HepG2 (cell line): Measurements from ENCODE around the gene BMI1. TPM values are rescaled to one million over a fixed set of nuclear protein-coding genes. Genes with fewer than 3 reads are reported as not detected.

Experiments used
- ATAC-seq: fragments of 200-7000 bp; cut with Tn5 transposase; 3 replicates; pipeline ENCODE4 v1.9.1; 2020; ENCODE audit warnings: mild to moderate bottlenecking, moderate library complexity
- Bru-seq: library from RNA; stranded (reverse); fragments of 400-500 nt; gene quantifications from one replicate; lab custom pipeline; 2021; lab: Mats Ljungman, UMichigan
- BruChase-seq, 2 experiments: library from RNA; stranded (reverse); fragments of 400-500 nt; gene quantifications; one replicate each; lab custom pipeline; 2021; lab: Mats Ljungman, UMichigan
- BruUV-seq: library from RNA; stranded (reverse); fragments of 400-500 nt; replicated peaks from 2 replicates; lab custom pipeline; 2021; lab: Mats Ljungman, UMichigan
- CTCF ChIA-PET: fragments of 300-600 bp; formaldehyde crosslinking; extraction: SDS; loops from one replicate; lab custom pipeline; 2021; ENCODE audit warnings: low total read pairs, inconsistent platforms, low intra/inter-chr PET ratio; lab: Yijun Ruan, JAX
- POLR2A ChIA-PET: fragments of 350-600 bp; sonication (Branson Sonifier 250); formaldehyde crosslinking; loops from one replicate; lab custom pipeline; 2020; ENCODE audit warnings: antibody characterized with exemption, inconsistent platforms; lab: Yijun Ruan, JAX
- DNase-seq: peaks from one replicate; pipeline ENCODE4 v3.0.0-alpha.2; 2015; ENCODE audit warnings: low spot score
- FAIRE-seq: peaks from 3 replicates; lab custom pipeline; 2011; peaks lifted over from hg19 to GRCh38; lab: Jason Lieb, UNC
- H2AFZ ChIP-seq: one replicate; pipeline ENCODE4 v1.6.1; 2011; ENCODE audit warnings: low read length, inconsistent platforms
- H3K27ac ChIP-seq: fragments of 300-600 bp; 3 replicates; pipeline ENCODE4 v1.8.0; 2011; ENCODE audit warnings: mixed run types, mild to moderate bottlenecking, mixed read lengths, low read length, inconsistent platforms; ENCODE audit not compliant: insufficient read depth; ENCODE audit errors: extremely low read length
- H3K27me3 ChIP-seq, 2 experiments: fragments of 200-600 bp in 1 of 2; 2 replicates in 1 of 2; 3 replicates in 1 of 2; pipeline versions ENCODE4 v1.6.0 to v1.8.0; 2011; ENCODE audit warnings: low read length in 2 of 2, mild to moderate bottlenecking in 2 of 2, moderate library complexity in 2 of 2, inconsistent platforms in 1 of 2; ENCODE audit not compliant: insufficient read depth in 2 of 2, control insufficient read depth in 1 of 2
- H3K36me3 ChIP-seq, 2 experiments: fragments of 200-600 bp in 1 of 2; replicated peaks in 1 of 2; 2 replicates in 1 of 2; 3 replicates in 1 of 2; pipeline versions ENCODE4 v1.5.1 to v1.8.0; 2011; ENCODE audit warnings: low read length in 2 of 2, inconsistent platforms in 1 of 2; ENCODE audit not compliant: insufficient read depth in 2 of 2, control insufficient read depth in 1 of 2
- H3K4me1 ChIP-seq: 2 replicates; pipeline ENCODE4 v1.5.1; 2012; ENCODE audit warnings: low read length, inconsistent platforms; ENCODE audit not compliant: insufficient read depth
- H3K4me2 ChIP-seq: 2 replicates; pipeline ENCODE4 v1.6.0; 2011; ENCODE audit warnings: low read depth, low read length, inconsistent platforms
- H3K4me3 ChIP-seq, 3 experiments: fragments of 200-600 bp in 1 of 3; sonication (generic), shearing (Covaris generic) in 1 of 3; replicated peaks in 1 of 3; 2 replicates each; pipeline ENCODE4 v1.5.1; 2011 to 2016; ENCODE audit warnings: low read length in 3 of 3, inconsistent platforms in 2 of 3, low read depth in 2 of 3, mild to moderate bottlenecking in 2 of 3, control low read depth in 1 of 3, mixed read lengths in 1 of 3; ENCODE audit not compliant: insufficient read depth in 1 of 3
- H3K79me2 ChIP-seq: one replicate; pipeline ENCODE4 v1.6.1; 2011; ENCODE audit warnings: low read length, inconsistent platforms; ENCODE audit not compliant: insufficient read depth
- H3K9ac ChIP-seq: 2 replicates; pipeline ENCODE4 v1.6.0; 2011; ENCODE audit warnings: mild to moderate bottlenecking, low read depth, low read length, inconsistent platforms; ENCODE audit not compliant: insufficient read depth
- H3K9me3 ChIP-seq: 2 replicates; pipeline ENCODE4 v1.5.1; 2012; ENCODE audit warnings: mild to moderate bottlenecking, low read length
- H4K20me1 ChIP-seq: 2 replicates; pipeline ENCODE4 v1.6.0; 2011; ENCODE audit warnings: inconsistent platforms, mild to moderate bottlenecking, low read length, moderate library complexity; ENCODE audit not compliant: insufficient read depth
- FIP1L1 ChIP-seq: fragments of 200-400 bp; formaldehyde crosslinking; IDR thresholded peaks from 2 replicates; pipeline ENCODE4 v1.6.1; 2018; ENCODE audit warnings: low read depth, mild to moderate bottlenecking, low read length, moderate library complexity, borderline replicate concordance; ENCODE audit not compliant: insufficient read depth
- POLR2A ChIP-seq, 2 experiments: IDR thresholded peaks; 2 replicates each; pipeline ENCODE4 v1.6.1; 2011; ENCODE audit warnings: low read depth in 2 of 2, low read length in 2 of 2, mild to moderate bottlenecking in 1 of 2, moderate library complexity in 1 of 2; ENCODE audit not compliant: insufficient read depth in 1 of 2
- PPARG ChIP-seq: conservative IDR thresholded peaks from 2 replicates; pipeline ENCODE4 v1.6.1; 2016; ENCODE audit warnings: missing biosample characterization, missing genetic modification reagents
- RFXANK ChIP-seq: IDR thresholded peaks from 2 replicates; pipeline ENCODE4 v1.6.1; 2016
- ZNF256 ChIP-seq: sonication (generic); formaldehyde crosslinking; conservative IDR thresholded peaks from 2 replicates; pipeline ENCODE4 v1.4.0; 2020; ENCODE audit warnings: missing genetic modification reagents
- ZNF354B ChIP-seq: sonication (generic); formaldehyde crosslinking; IDR thresholded peaks from 2 replicates; pipeline ENCODE4 v1.8.0; 2022; ENCODE audit warnings: mild to moderate bottlenecking, missing genetic modification reagents
- ZNF496 ChIP-seq: sonication (generic); formaldehyde crosslinking; IDR thresholded peaks from 2 replicates; pipeline ENCODE4 v1.8.1; 2023; ENCODE audit warnings: mild to moderate bottlenecking, moderate library complexity, missing genetic modification reagents; ENCODE audit not compliant: insufficient replicate concordance
- WGBS: methylation state at CpG from one replicate; pipeline ENCODE4 v1.1.6; 2017; ENCODE audit warnings: low lambda C conversion rate; 5-methylcytosine and 5-hydroxymethylcytosine counted together
- in situ Hi-C: cut with HindIII; loops from 2 replicates; pipeline ENCODE4 v1.10.0; 2017; ENCODE audit warnings: low pct_unique_long_range_greater_than_20kb; ENCODE audit not compliant: extremely low pct_ligation_motif_present
- intact Hi-C: fragments of 100-400 bp; cut with micrococcal nuclease; formaldehyde crosslinking; loops from one replicate; pipeline ENCODE4 v1.10.0; 2022; ENCODE audit not compliant: unreplicated experiment
- long read RNA-seq, 2 experiments: library from RNA in 1 of 2; library from polyadenylated mRNA in 1 of 2; stranded (forward) in 1 of 2; unstranded in 1 of 2; transcript quantifications; one replicate each; pipeline ENCODE4 v2.0.0, GENCODE V29; 2019 to 2022
- polyA minus RNA-seq, 3 experiments: library from RNA; depleted of rRNA, polyadenylated mRNA; stranded (reverse); fragments of >200 nt; gene quantifications; 2 replicates each; pipeline ENCODE4 v1.2.3, GENCODE V29; 2011; ENCODE audit warnings: low replicate concordance in 1 of 3
- polyA plus RNA-seq, 8 experiments: library from polyadenylated mRNA; depleted of rRNA in 3 of 8; stranded (reverse) in 7 of 8; unstranded in 1 of 8; fragments of >200 nt; fragmentation: Illumina TruSeq in 4 of 8; extraction: Trizol in 4 of 8; gene quantifications; 2 replicates each; pipeline versions ENCODE4 v1.2.1 to v1.2.3, GENCODE V29; 2011 to 2016; ENCODE audit warnings: low read depth in 4 of 8, missing spikeins in 1 of 8, mixed read lengths in 1 of 8; ENCODE audit not compliant: insufficient read depth in 1 of 8
- total RNA-seq, 5 experiments: library from RNA; depleted of rRNA; stranded (reverse); fragments of >200 nt; fragmentation: Illumina TruSeq; extraction: Trizol; gene quantifications; 2 replicates each; pipeline ENCODE4 v1.2.3, GENCODE V29; 2016; ENCODE audit warnings: low read depth in 1 of 5
- TF ChIP-seq, protein P1 (sequence below): sonication (generic); formaldehyde crosslinking; IDR thresholded peaks from 2 replicates; pipeline ENCODE4 v1.9.0; 2021; ENCODE audit warnings: missing genetic modification reagents, mild to moderate bottlenecking, borderline replicate concordance
- TF ChIP-seq, protein P2 (sequence below): sonication (generic); formaldehyde crosslinking; IDR thresholded peaks from 2 replicates; pipeline ENCODE4 v1.4.0; 2020; ENCODE audit warnings: low read depth, missing genetic modification reagents
- TF ChIP-seq, protein P3 (sequence below): sonication (generic); formaldehyde crosslinking; IDR thresholded peaks from 2 replicates; pipeline ENCODE4 v1.4.0; 2020; ENCODE audit warnings: missing genetic modification reagents, borderline replicate concordance

BMI1 gene
- total RNA-seq (2016; rRNA removed; fragmentation: Illumina TruSeq; extraction: Trizol), result 44.0 and 46.3 TPM in 2 replicates
- 8.7 and 9.7 TPM in 2 replicates for total RNA-seq (2016; cell fraction: cytosol; rRNA removed; fragmentation: Illumina TruSeq; extraction: Trizol; ENCODE audit: low read depth)
- 41.7 and 51.3 TPM in 2 replicates for total RNA-seq (2016; cell fraction: insoluble cytoplasmic fraction; rRNA removed; fragmentation: Illumina TruSeq; extraction: Trizol)
- 45.9 and 47.6 TPM in 2 replicates for total RNA-seq (2016; cell fraction: membrane; rRNA removed; fragmentation: Illumina TruSeq; extraction: Trizol)
- 35.5 and 44.2 TPM in 2 replicates for total RNA-seq (2016; cell fraction: nucleus; rRNA removed; fragmentation: Illumina TruSeq; extraction: Trizol)
- polyA plus RNA-seq (2011; rRNA removed), result 28.0 and 30.5 TPM in 2 replicates
- 11.2 and 14.7 TPM in 2 replicates for polyA plus RNA-seq (2011; cell fraction: cytosol; rRNA removed)
- polyA plus RNA-seq (2011; cell fraction: nucleus; rRNA removed), result 33.2 and 46.3 TPM in 2 replicates
- 28.8 and 47.8 TPM in 2 replicates for polyA plus RNA-seq (2012)
- 8.6 and 9.9 TPM in 2 replicates for polyA plus RNA-seq (2016; cell fraction: cytosol; fragmentation: Illumina TruSeq; extraction: Trizol; ENCODE audit: low read depth)
- polyA plus RNA-seq (2016; cell fraction: insoluble cytoplasmic fraction; fragmentation: Illumina TruSeq; extraction: Trizol; ENCODE audit: low read depth), result 49.7 and 50.7 TPM in 2 replicates
- 28.7 and 33.7 TPM in 2 replicates for polyA plus RNA-seq (2016; cell fraction: membrane; fragmentation: Illumina TruSeq; extraction: Trizol; ENCODE audit: low read depth)
- polyA plus RNA-seq (2016; cell fraction: nucleus; fragmentation: Illumina TruSeq; extraction: Trizol; ENCODE audit: insufficient read depth, low read depth), result 66.4 and 66.5 TPM in 2 replicates
- 43.5 and 48.7 TPM in 2 replicates for polyA minus RNA-seq (2011; rRNA and poly(A)+ RNA removed; ENCODE audit: low replicate concordance)
- polyA minus RNA-seq (2011; cell fraction: cytosol; rRNA and poly(A)+ RNA removed), result 26.1 TPM in 2 replicates
- polyA minus RNA-seq (2011; cell fraction: nucleus; rRNA and poly(A)+ RNA removed), result 33.6 and 33.9 TPM in 2 replicates
- Bru-seq, nascent RNA, result percentile 92 among the genes with signal in this experiment
- BruChase-seq, experiment 1, labeled RNA remaining after a 6-hour chase, result percentile 99 among the genes with signal in this experiment
- BruChase-seq, experiment 2, labeled RNA remaining after a 2-hour chase, result percentile 99 among the genes with signal in this experiment
- long read RNA-seq, experiment 1, partial matches to known transcripts, result 1 of 5 reads
- long read RNA-seq, experiment 1, other reads (novel, unspliced or antisense), result 3 of 5 reads
- long read RNA-seq, experiment 2, partial matches to known transcripts, result 0 of 21 reads
- long read RNA-seq, experiment 2, other reads (novel, unspliced or antisense), result 20 of 21 reads

DNA sequence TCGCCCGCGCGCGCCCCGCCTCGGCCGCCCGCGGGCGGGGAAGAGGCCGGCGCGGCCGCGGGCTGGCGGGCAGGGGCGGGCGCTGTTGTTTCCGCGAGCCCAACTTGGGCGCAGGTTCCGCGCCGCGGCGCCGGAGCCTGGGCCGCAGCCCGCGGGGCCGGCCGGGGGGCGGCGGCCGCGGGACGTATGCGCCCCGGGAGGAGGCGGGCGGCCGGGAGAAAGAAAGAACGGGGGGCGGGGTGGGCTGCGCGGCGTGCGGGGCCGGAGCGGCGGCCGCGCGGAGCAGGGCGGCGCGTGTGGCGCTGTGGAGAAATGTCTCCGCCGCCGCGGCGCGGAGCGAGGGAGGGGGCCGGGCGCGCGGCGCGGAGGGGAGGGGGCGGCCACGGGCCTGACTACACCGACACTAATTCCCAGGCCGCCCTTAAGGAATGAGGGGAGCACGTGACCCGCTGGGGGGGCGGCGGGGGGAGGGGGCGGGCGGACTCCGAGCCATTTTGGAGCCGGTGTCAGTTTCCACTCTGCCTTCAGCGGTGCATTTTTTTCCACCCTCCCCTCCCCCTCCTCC, at the start of gene BMI1:
Gene BMI1, plus strand, starts transcription at position 509 of the 565 bp plus-strand sequence. CDS start 5,351 bp downstream, outside the sequence.
- POLR2A ChIA-PET, result interaction anchor here (1.2 to 2.0 kb wide), 2 partner anchors 20 kb away, joined by 5 to 9 read pairs; no protein-coding TSS in a partner anchor
- H3K4me2 ChIP-seq, result peak within 1 kb of the TSS; percentile 96
- FAIRE-seq, result no peak
- H4K20me1 ChIP-seq, result peaks cover 29% of the 10 kb centered on the region
- no TSS peak for BruUV-seq
- WGBS, result 0% methylated on average over 8 of the region's 85 CpGs
- peaks cover 0 to 9% of the 10 kb centered on the region in 2 experiments; a peak in 2 of 5 replicates for H3K27me3 ChIP-seq
- no peaks in the 10 kb centered on the region for H3K9me3 ChIP-seq
- no peaks in the 10 kb centered on the region for H3K36me3 ChIP-seq
- H3K9ac ChIP-seq, result peak within 1 kb of the TSS; percentile 87
- H3K4me3 ChIP-seq, result peak within 1 kb of the TSS; percentile 81 to 97 (median 89)
- intact Hi-C loops, result loop anchor here (5.0 to 10.0 kb wide), 3 partner anchors 194 to 667 kb away; no protein-coding TSS in a partner anchor
- peaks cover 57% of the 10 kb centered on the region for H3K4me1 ChIP-seq
- peak within 1 kb of the TSS; percentile 82 for H3K27ac ChIP-seq
- CTCF ChIA-PET, result no interaction called here
- ATAC-seq, result peak; percentile 62
- peaks cover 40% of the 10 kb centered on the region for H3K79me2 ChIP-seq
- DNase-seq, result peak; percentile 63
- in situ Hi-C loops, result loop anchor here (25.0 kb wide), 2 partner anchors 392 to 808 kb away; partner anchors contain the start of gene PIP4K2A
- H2AFZ ChIP-seq, result no peak within 1 kb of the TSS
- TF ChIP-seq ZNF354B (no peak), RFXANK (CRISPR knock-in tag) (no peak), PPARG (no peak), POLR2A (IDR thresholded peaks at IDR 0.05; ENCODE audit: insufficient read depth in 1 of 2, low read depth in 2 of 2, low read length in 2 of 2) (peak in 1 of 2 experiments; percentile 23; a peak in 1 of 4 replicates), ZNF496 (CRISPR knock-in tag) (no peak), FIP1L1 (no peak), ZNF256 (no peak)
- TF ChIP-seq, protein P1, sequence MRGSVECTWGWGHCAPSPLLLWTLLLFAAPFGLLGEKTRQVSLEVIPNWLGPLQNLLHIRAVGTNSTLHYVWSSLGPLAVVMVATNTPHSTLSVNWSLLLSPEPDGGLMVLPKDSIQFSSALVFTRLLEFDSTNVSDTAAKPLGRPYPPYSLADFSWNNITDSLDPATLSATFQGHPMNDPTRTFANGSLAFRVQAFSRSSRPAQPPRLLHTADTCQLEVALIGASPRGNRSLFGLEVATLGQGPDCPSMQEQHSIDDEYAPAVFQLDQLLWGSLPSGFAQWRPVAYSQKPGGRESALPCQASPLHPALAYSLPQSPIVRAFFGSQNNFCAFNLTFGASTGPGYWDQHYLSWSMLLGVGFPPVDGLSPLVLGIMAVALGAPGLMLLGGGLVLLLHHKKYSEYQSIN (CRISPR knock-in tag), result no peak
- TF ChIP-seq, protein P2, sequence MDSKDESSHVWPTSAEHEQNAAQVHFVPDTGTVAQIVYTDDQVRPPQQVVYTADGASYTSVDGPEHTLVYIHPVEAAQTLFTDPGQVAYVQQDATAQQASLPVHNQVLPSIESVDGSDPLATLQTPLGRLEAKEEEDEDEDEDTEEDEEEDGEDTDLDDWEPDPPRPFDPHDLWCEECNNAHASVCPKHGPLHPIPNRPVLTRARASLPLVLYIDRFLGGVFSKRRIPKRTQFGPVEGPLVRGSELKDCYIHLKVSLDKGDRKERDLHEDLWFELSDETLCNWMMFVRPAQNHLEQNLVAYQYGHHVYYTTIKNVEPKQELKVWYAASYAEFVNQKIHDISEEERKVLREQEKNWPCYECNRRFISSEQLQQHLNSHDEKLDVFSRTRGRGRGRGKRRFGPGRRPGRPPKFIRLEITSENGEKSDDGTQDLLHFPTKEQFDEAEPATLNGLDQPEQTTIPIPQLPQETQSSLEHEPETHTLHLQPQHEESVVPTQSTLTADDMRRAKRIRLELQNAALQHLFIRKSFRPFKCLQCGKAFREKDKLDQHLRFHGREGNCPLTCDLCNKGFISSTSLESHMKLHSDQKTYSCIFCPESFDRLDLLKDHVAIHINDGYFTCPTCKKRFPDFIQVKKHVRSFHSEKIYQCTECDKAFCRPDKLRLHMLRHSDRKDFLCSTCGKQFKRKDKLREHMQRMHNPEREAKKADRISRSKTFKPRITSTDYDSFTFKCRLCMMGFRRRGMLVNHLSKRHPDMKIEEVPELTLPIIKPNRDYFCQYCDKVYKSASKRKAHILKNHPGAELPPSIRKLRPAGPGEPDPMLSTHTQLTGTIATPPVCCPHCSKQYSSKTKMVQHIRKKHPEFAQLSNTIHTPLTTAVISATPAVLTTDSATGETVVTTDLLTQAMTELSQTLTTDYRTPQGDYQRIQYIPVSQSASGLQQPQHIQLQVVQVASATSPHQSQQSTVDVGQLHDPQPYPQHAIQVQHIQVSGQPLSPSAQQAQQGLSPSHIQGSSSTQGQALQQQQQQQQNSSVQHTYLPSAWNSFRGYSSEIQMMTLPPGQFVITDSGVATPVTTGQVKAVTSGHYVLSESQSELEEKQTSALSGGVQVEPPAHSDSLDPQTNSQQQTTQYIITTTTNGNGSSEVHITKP (CRISPR knock-in tag), result no peak
- TF ChIP-seq, protein P3, sequence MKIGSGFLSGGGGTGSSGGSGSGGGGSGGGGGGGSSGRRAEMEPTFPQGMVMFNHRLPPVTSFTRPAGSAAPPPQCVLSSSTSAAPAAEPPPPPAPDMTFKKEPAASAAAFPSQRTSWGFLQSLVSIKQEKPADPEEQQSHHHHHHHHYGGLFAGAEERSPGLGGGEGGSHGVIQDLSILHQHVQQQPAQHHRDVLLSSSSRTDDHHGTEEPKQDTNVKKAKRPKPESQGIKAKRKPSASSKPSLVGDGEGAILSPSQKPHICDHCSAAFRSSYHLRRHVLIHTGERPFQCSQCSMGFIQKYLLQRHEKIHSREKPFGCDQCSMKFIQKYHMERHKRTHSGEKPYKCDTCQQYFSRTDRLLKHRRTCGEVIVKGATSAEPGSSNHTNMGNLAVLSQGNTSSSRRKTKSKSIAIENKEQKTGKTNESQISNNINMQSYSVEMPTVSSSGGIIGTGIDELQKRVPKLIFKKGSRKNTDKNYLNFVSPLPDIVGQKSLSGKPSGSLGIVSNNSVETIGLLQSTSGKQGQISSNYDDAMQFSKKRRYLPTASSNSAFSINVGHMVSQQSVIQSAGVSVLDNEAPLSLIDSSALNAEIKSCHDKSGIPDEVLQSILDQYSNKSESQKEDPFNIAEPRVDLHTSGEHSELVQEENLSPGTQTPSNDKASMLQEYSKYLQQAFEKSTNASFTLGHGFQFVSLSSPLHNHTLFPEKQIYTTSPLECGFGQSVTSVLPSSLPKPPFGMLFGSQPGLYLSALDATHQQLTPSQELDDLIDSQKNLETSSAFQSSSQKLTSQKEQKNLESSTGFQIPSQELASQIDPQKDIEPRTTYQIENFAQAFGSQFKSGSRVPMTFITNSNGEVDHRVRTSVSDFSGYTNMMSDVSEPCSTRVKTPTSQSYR (CRISPR knock-in tag), result peak; percentile 37; the same call in 1 of the 2 replicates
